GM23338 (cell line): ENCODE data around the gene SEC24C. TPM values are rescaled to one million over a fixed set of nuclear protein-coding genes. Genes with fewer than 3 reads are reported as not detected.

Experiments used
- ATAC-seq: fragments of 200-7000 bp; cut with Tn5 transposase; 3 replicates; pipeline ENCODE4 v1.9.1; 2020
- DNase-seq: peaks from one replicate; pipeline ENCODE4 v3.0.0-alpha.2; 2015; ENCODE audit warnings: low spot score
- H2AFZ ChIP-seq: fragments of 200-600 bp; sonication (generic); 2 replicates; pipeline ENCODE4 v1.8.0; 2016; ENCODE audit warnings: antibody characterized with exemption, mild to moderate bottlenecking, moderate library complexity
- H3F3A ChIP-seq: fragments of 200-600 bp; sonication (generic); replicated peaks from 2 replicates; pipeline ENCODE4 v1.8.0; 2017; ENCODE audit warnings: antibody characterized with exemption, mixed run types, low read depth
- H3K27ac ChIP-seq: fragments of 200-600 bp; sonication (generic); 2 replicates; pipeline ENCODE4 v1.6.1; 2016; ENCODE audit warnings: low read depth
- H3K27me3 ChIP-seq: fragments of 200-600 bp; sonication (generic); 2 replicates; pipeline ENCODE4 v1.8.0; 2016; ENCODE audit warnings: mild to moderate bottlenecking, mixed run types, moderate library complexity; ENCODE audit not compliant: insufficient read depth
- H3K36me3 ChIP-seq: fragments of 200-600 bp; sonication (generic); 2 replicates; pipeline ENCODE4 v1.8.0; 2016; ENCODE audit warnings: mild to moderate bottlenecking; ENCODE audit not compliant: insufficient read depth
- H3K4me1 ChIP-seq: fragments of 200-600 bp; sonication (generic); 2 replicates; pipeline ENCODE4 v1.8.0; 2016; ENCODE audit warnings: mild to moderate bottlenecking, moderate library complexity; ENCODE audit not compliant: insufficient read depth
- H3K4me2 ChIP-seq: fragments of 200-600 bp; sonication (generic); 2 replicates; pipeline ENCODE4 v1.7.1; 2017; ENCODE audit warnings: mixed run types
- H3K4me3 ChIP-seq: fragments of 200-600 bp; sonication (generic); 2 replicates; pipeline ENCODE4 v1.6.1; 2016; ENCODE audit warnings: mixed run types
- H3K79me2 ChIP-seq: fragments of 200-600 bp; sonication (generic); replicated peaks from 2 replicates; pipeline ENCODE4 v1.8.0; 2017; ENCODE audit warnings: mild to moderate bottlenecking; ENCODE audit not compliant: insufficient read depth
- H3K9me2 ChIP-seq: fragments of 200-600 bp; sonication (generic); 2 replicates; pipeline ENCODE4 v1.8.0; 2017; ENCODE audit not compliant: insufficient read depth
- H4K20me1 ChIP-seq: fragments of 200-600 bp; sonication (generic); replicated peaks from 2 replicates; pipeline ENCODE4 v1.8.0; 2017; ENCODE audit warnings: mild to moderate bottlenecking; ENCODE audit not compliant: insufficient read depth
- H3K27ac Mint-ChIP-seq: 2 replicates; pipeline ENCODE4 v1.8.0; 2020; ENCODE audit warnings: inconsistent platforms, mild to moderate bottlenecking, moderate library complexity, mixed read lengths
- H3K27me3 Mint-ChIP-seq: 3 replicates; pipeline ENCODE4 v1.8.0; 2022; ENCODE audit warnings: low read depth, mild to moderate bottlenecking, moderate library complexity, mixed read lengths, inconsistent platforms; ENCODE audit not compliant: insufficient read depth, poor library complexity
- H3K36me3 Mint-ChIP-seq: 3 replicates; pipeline ENCODE4 v1.8.0; 2021; ENCODE audit warnings: low read depth, mild to moderate bottlenecking, inconsistent platforms, moderate library complexity, mixed read lengths
- H3K4me1 Mint-ChIP-seq: 3 replicates; pipeline ENCODE4 v1.8.0; 2020; ENCODE audit warnings: mild to moderate bottlenecking, inconsistent platforms, mixed read lengths
- H3K4me3 Mint-ChIP-seq: 3 replicates; pipeline ENCODE4 v1.8.0; 2021; ENCODE audit warnings: moderate library complexity, mild to moderate bottlenecking, inconsistent platforms, mixed read lengths
- H3K9me3 Mint-ChIP-seq: 3 replicates; pipeline ENCODE4 v1.8.0; 2020; ENCODE audit warnings: moderate library complexity, mild to moderate bottlenecking, inconsistent platforms, mixed read lengths
- CREB1 ChIP-seq: fragments of 250-450 bp; sonication (Bioruptor Pico); IDR thresholded peaks from 2 replicates; pipeline ENCODE4 v1.5.0; 2020; ENCODE audit warnings: low read depth, mild to moderate bottlenecking, moderate library complexity
- EZH2 ChIP-seq: fragments of 200-600 bp; sonication (generic); IDR thresholded peaks from one replicate; pipeline ENCODE4 v1.8.0; 2017; ENCODE audit warnings: antibody characterized with exemption, mild to moderate bottlenecking, low read depth; ENCODE audit not compliant: unreplicated experiment
- EZH2phosphoT487 ChIP-seq: fragments of 200-600 bp; sonication (generic); IDR thresholded peaks from one replicate; pipeline ENCODE4 v1.8.1; 2018; ENCODE audit warnings: antibody characterized with exemption; ENCODE audit not compliant: unreplicated experiment
- JUNB ChIP-seq: IDR thresholded peaks from one replicate; pipeline ENCODE4 v1.6.1; 2016; ENCODE audit warnings: antibody characterized with exemption; ENCODE audit not compliant: unreplicated experiment
- NANOG ChIP-seq: IDR thresholded peaks from 2 replicates; pipeline ENCODE4 v1.6.1; 2016; ENCODE audit warnings: antibody characterized with exemption, borderline replicate concordance
- POLR2AphosphoS5 ChIP-seq: IDR thresholded peaks from 2 replicates; pipeline ENCODE4 v1.6.1; 2016; ENCODE audit warnings: antibody characterized with exemption, low read depth
- STAT1 ChIP-seq: IDR thresholded peaks from one replicate; pipeline ENCODE4 v1.6.1; 2016; ENCODE audit warnings: antibody characterized with exemption; ENCODE audit not compliant: unreplicated experiment
- ZNF114 ChIP-seq: fragments of 250-450 bp; sonication (Bioruptor Pico); IDR thresholded peaks from 2 replicates; pipeline ENCODE4 v1.5.0; 2020; ENCODE audit warnings: mild to moderate bottlenecking, moderate library complexity
- ZNF331 ChIP-seq: fragments of 250-450 bp; sonication (Bioruptor Pico); IDR thresholded peaks from 2 replicates; pipeline ENCODE4 v1.5.0; 2020; ENCODE audit warnings: low read depth, mild to moderate bottlenecking, moderate library complexity
- polyA plus RNA-seq: library from polyadenylated mRNA; unstranded; fragments of >200 nt; fragmentation: Nextera tagmentation; extraction: Ambion mirVana; gene quantifications from 2 replicates; pipeline ENCODE4 v1.2.1, GENCODE V29; 2016
- total RNA-seq: library from RNA; depleted of rRNA; stranded (reverse); fragments of >200 nt; shearing (Covaris generic); gene quantifications from 2 replicates; pipeline ENCODE4 v1.2.3, GENCODE V29; 2014
- TF ChIP-seq, protein P1 (sequence below): IDR thresholded peaks from one replicate; pipeline ENCODE4 v1.6.1; 2018; ENCODE audit warnings: antibody characterized with exemption; ENCODE audit not compliant: unreplicated experiment
- TF ChIP-seq, protein P2 (sequence below): IDR thresholded peaks from 2 replicates; pipeline ENCODE4 v1.6.1; 2016; ENCODE audit warnings: antibody characterized with exemption
- TF ChIP-seq, protein P3 (sequence below), 2 experiments: fragments of 200-600 bp in 1 of 2; sonication (generic) in 1 of 2; conservative IDR thresholded peaks; 2 replicates each; pipeline versions ENCODE4 v1.5.1 to v1.6.1; 2016 to 2017; ENCODE audit warnings: antibody characterized with exemption in 2 of 2, low read depth in 2 of 2, mild to moderate bottlenecking in 2 of 2, moderate library complexity in 1 of 2
- TF ChIP-seq, protein P4 (sequence below): fragments of 250-450 bp; sonication (Bioruptor Pico); IDR thresholded peaks from 2 replicates; pipeline ENCODE4 v1.5.0; 2020; ENCODE audit warnings: mild to moderate bottlenecking, moderate library complexity

SEC24C gene
- total and polyA plus RNA-seq, 2 experiments from 2014 or later: 16.9 to 64.2 TPM

DNA sequence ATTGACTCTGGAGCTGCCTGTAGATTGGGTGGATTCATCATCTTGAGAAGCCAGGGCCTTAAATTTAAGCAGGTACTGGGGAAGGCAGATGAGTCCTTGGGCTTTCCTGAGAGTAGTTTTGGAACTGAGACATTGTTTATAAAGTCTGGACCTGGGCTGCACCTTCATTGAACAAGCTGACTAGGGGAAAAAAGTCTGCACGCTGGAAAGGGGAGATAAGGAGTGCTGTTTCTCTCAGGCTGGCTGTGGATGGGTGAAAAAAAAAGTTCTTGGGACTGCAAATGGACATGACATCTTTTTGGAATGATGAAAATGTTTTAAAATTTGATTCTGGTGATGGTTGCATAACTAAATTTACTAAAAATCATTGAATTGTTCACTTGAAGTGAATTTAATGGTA, 12.0 kb downstream of the SEC24C start:
- no peaks in the 10 kb centered on the region for H3K4me1 Mint-ChIP-seq

More for the DNA sequence above, 12.0 kb downstream of the SEC24C start:
- H3K27me3 ChIP-seq: no peaks in the 10 kb centered on the region
- H3K4me1 ChIP-seq: no peaks in the 10 kb centered on the region
- Mint-ChIP-seq H3K36me3 (peaks cover 22% of the 10 kb centered on the region), H3K27ac (no peak overlapping the region), H3K27me3 (peaks cover 3% of the 10 kb centered on the region), H3K9me3 (no peaks in the 10 kb centered on the region), H3K4me3 (no peak overlapping the region)
- H3K27ac ChIP-seq: no peak overlapping the region
- H2AFZ ChIP-seq: no peak overlapping the region
- 0 out of 2 replicates have a peak, but pooled peaks cover 9% of the 10 kb centered on the region for H4K20me1 ChIP-seq
- no peaks in the 10 kb centered on the region for H3K79me2 ChIP-seq
- H3K4me3 ChIP-seq: no peak overlapping the region
- TF ChIP-seq, protein P1, sequence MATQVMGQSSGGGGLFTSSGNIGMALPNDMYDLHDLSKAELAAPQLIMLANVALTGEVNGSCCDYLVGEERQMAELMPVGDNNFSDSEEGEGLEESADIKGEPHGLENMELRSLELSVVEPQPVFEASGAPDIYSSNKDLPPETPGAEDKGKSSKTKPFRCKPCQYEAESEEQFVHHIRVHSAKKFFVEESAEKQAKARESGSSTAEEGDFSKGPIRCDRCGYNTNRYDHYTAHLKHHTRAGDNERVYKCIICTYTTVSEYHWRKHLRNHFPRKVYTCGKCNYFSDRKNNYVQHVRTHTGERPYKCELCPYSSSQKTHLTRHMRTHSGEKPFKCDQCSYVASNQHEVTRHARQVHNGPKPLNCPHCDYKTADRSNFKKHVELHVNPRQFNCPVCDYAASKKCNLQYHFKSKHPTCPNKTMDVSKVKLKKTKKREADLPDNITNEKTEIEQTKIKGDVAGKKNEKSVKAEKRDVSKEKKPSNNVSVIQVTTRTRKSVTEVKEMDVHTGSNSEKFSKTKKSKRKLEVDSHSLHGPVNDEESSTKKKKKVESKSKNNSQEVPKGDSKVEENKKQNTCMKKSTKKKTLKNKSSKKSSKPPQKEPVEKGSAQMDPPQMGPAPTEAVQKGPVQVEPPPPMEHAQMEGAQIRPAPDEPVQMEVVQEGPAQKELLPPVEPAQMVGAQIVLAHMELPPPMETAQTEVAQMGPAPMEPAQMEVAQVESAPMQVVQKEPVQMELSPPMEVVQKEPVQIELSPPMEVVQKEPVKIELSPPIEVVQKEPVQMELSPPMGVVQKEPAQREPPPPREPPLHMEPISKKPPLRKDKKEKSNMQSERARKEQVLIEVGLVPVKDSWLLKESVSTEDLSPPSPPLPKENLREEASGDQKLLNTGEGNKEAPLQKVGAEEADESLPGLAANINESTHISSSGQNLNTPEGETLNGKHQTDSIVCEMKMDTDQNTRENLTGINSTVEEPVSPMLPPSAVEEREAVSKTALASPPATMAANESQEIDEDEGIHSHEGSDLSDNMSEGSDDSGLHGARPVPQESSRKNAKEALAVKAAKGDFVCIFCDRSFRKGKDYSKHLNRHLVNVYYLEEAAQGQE: no peak
- TF ChIP-seq EZH2 (no peak), ZNF331 (CRISPR knock-in tag) (no peak), POLR2AphosphoS5 (no peak), ZNF114 (CRISPR knock-in tag) (no peak), CREB1 (CRISPR knock-in tag) (no peak), STAT1 (no peak), EZH2phosphoT487 (no peak), NANOG (no peak), JUNB (no peak)
- TF ChIP-seq, protein P2, sequence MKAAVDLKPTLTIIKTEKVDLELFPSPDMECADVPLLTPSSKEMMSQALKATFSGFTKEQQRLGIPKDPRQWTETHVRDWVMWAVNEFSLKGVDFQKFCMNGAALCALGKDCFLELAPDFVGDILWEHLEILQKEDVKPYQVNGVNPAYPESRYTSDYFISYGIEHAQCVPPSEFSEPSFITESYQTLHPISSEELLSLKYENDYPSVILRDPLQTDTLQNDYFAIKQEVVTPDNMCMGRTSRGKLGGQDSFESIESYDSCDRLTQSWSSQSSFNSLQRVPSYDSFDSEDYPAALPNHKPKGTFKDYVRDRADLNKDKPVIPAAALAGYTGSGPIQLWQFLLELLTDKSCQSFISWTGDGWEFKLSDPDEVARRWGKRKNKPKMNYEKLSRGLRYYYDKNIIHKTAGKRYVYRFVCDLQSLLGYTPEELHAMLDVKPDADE: no peak
- TF ChIP-seq, protein P3, sequence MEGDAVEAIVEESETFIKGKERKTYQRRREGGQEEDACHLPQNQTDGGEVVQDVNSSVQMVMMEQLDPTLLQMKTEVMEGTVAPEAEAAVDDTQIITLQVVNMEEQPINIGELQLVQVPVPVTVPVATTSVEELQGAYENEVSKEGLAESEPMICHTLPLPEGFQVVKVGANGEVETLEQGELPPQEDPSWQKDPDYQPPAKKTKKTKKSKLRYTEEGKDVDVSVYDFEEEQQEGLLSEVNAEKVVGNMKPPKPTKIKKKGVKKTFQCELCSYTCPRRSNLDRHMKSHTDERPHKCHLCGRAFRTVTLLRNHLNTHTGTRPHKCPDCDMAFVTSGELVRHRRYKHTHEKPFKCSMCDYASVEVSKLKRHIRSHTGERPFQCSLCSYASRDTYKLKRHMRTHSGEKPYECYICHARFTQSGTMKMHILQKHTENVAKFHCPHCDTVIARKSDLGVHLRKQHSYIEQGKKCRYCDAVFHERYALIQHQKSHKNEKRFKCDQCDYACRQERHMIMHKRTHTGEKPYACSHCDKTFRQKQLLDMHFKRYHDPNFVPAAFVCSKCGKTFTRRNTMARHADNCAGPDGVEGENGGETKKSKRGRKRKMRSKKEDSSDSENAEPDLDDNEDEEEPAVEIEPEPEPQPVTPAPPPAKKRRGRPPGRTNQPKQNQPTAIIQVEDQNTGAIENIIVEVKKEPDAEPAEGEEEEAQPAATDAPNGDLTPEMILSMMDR (conservative IDR thresholded peaks at IDR 0.05; ENCODE audit: low read depth in 2 of 2): no peak
- TF ChIP-seq, protein P4, sequence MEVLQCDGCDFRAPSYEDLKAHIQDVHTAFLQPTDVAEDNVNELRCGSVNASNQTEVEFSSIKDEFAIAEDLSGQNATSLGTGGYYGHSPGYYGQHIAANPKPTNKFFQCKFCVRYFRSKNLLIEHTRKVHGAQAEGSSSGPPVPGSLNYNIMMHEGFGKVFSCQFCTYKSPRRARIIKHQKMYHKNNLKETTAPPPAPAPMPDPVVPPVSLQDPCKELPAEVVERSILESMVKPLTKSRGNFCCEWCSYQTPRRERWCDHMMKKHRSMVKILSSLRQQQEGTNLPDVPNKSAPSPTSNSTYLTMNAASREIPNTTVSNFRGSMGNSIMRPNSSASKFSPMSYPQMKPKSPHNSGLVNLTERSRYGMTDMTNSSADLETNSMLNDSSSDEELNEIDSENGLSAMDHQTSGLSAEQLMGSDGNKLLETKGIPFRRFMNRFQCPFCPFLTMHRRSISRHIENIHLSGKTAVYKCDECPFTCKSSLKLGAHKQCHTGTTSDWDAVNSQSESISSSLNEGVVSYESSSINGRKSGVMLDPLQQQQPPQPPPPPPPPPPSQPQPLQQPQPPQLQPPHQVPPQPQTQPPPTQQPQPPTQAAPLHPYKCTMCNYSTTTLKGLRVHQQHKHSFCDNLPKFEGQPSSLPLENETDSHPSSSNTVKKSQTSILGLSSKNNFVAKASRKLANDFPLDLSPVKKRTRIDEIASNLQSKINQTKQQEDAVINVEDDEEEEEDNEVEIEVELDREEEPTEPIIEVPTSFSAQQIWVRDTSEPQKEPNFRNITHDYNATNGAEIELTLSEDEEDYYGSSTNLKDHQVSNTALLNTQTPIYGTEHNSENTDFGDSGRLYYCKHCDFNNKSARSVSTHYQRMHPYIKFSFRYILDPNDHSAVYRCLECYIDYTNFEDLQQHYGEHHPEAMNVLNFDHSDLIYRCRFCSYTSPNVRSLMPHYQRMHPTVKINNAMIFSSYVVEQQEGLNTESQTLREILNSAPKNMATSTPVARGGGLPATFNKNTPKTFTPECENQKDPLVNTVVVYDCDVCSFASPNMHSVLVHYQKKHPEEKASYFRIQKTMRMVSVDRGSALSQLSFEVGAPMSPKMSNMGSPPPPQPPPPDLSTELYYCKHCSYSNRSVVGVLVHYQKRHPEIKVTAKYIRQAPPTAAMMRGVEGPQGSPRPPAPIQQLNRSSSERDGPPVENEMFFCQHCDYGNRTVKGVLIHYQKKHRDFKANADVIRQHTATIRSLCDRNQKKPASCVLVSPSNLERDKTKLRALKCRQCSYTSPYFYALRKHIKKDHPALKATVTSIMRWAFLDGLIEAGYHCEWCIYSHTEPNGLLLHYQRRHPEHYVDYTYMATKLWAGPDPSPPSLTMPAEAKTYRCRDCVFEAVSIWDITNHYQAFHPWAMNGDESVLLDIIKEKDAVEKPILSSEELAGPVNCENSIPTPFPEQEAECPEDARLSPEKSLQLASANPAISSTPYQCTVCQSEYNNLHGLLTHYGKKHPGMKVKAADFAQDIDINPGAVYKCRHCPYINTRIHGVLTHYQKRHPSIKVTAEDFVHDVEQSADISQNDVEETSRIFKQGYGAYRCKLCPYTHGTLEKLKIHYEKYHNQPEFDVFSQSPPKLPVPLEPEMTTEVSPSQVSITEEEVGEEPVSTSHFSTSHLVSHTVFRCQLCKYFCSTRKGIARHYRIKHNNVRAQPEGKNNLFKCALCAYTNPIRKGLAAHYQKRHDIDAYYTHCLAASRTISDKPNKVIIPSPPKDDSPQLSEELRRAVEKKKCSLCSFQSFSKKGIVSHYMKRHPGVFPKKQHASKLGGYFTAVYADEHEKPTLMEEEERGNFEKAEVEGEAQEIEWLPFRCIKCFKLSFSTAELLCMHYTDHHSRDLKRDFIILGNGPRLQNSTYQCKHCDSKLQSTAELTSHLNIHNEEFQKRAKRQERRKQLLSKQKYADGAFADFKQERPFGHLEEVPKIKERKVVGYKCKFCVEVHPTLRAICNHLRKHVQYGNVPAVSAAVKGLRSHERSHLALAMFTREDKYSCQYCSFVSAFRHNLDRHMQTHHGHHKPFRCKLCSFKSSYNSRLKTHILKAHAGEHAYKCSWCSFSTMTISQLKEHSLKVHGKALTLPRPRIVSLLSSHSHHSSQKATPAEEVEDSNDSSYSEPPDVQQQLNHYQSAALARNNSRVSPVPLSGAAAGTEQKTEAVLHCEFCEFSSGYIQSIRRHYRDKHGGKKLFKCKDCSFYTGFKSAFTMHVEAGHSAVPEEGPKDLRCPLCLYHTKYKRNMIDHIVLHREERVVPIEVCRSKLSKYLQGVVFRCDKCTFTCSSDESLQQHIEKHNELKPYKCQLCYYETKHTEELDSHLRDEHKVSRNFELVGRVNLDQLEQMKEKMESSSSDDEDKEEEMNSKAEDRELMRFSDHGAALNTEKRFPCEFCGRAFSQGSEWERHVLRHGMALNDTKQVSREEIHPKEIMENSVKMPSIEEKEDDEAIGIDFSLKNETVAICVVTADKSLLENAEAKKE: no peak
- ATAC-seq: no peak
- no peak overlapping the region for H3K4me2 ChIP-seq
- H3F3A ChIP-seq: no peaks in the 10 kb centered on the region
- H3K36me3 ChIP-seq: peaks cover 29% of the 10 kb centered on the region; the same call in 1 of the 2 replicates
- no peak for DNase-seq
- no peaks in the 10 kb centered on the region for H3K9me2 ChIP-seq
